ENCODE data around the gene MIOS.
A peak's percentile ranks its signal among the peaks of the same experiment; 100 is the strongest.

Gene MIOS

DNA sequence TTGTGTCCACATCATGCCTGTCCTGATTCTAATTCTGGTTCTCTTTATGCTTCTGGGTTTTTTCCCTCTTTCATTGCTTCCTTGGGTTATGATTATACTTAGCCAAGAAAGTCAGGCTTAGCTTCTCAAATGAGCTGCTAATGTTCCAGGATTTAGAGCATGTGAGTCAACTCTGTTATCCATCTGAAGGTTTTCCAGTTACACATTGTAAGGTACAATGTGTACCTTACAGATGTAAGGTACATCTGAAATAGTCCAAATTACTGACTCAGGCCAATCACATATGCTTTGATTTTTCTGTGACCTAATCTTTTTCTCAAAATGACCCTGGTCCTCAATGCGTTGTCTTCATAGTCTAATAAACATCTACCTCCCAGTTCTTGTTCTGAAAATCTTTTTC is 13.3 kb upstream of the MIOS start:
- H3K14ac ChIP-seq (ENCODE audit: low read length in 2 of 2), result no peak overlapping the region

DNA sequence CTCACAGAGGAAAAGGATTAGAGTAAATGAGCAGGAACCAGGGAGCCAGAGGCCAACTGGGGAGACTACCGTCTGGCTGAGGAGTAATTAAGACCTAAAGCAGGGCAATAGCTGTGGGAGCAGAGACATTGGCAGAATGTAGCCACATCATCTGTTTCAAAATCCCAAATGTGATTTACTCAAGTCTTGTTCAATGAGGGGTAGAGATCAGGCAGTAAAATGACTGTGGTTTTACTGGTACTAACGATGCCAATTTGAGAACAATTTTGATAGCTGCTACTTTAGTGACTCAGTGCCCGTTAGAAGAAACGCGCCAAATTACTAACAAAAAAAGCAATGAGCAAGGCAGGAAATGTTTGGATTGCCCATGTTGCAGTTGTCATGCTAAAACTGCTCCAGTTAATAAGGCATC is 12.7 kb upstream of the MIOS start:
- Histone ChIP-seq H2BK12ac (ENCODE audit: low read length in 2 of 2) (no peak overlapping the region), H3K27me3 (ENCODE audit: control insufficient read depth in 1 of 2, insufficient read depth in 1 of 2, low read length in 2 of 2) (no peaks in the 10 kb centered on the region), H2AFZ (ENCODE audit: low read depth, low read length) (no peak overlapping the region), H3K79me1 (replicated peaks; ENCODE audit: low read length, poor library complexity, severe bottlenecking) (peaks cover 4% of the 10 kb centered on the region), H3K36me3 (ENCODE audit: control insufficient read depth in 1 of 2, insufficient read depth in 2 of 2, low read depth in 1 of 2, low read length in 2 of 2) (peaks cover 0 to 6% of the 10 kb centered on the region in 2 experiments), H2BK120ac (ENCODE audit: low read depth, low read length) (no peak overlapping the region), H3K18ac (ENCODE audit: low read depth in 1 of 2, low read length in 2 of 2) (no peak overlapping the region), H3K4ac (ENCODE audit: low read depth in 1 of 2, low read length in 2 of 2) (no peak overlapping the region), H4K8ac (ENCODE audit: low read length) (no peak overlapping the region), H3K4me3 (ENCODE audit: insufficient read depth in 1 of 2, low read depth in 1 of 2, low read length in 2 of 2) (no peak overlapping the region), H2AK5ac (ENCODE audit: low read length, severe bottlenecking) (peak overlapping the region; percentile 44), H3K27ac (ENCODE audit: low read length, poor library complexity, severe bottlenecking) (peak overlapping the region; percentile 79), H3K14ac (ENCODE audit: low read length in 2 of 2) (no peak overlapping the region), H3K23ac (ENCODE audit: low read length in 2 of 2) (no peak overlapping the region), H3K4me1 (ENCODE audit: control insufficient read depth, insufficient read depth, low read depth, low read length) (peaks cover 2% of the 10 kb centered on the region), H4K91ac (ENCODE audit: low read length) (no peak overlapping the region), H2BK5ac (ENCODE audit: low read depth, low read length, poor library complexity, severe bottlenecking) (no peak overlapping the region), H3K9ac (ENCODE audit: low read length) (no peak overlapping the region), H2BK15ac (ENCODE audit: low read depth, poor library complexity, severe bottlenecking) (no peak overlapping the region), H3K9me3 (ENCODE audit: control insufficient read depth, low read length) (peaks cover 3% of the 10 kb centered on the region), H3K4me2 (ENCODE audit: low read length, poor library complexity, severe bottlenecking) (no peak overlapping the region)
- 59% methylated on average over 5 of the region's 5 CpGs for WGBS
- DNase-seq, result no peak

More for the DNA sequence above, 13.3 kb upstream of the MIOS start:
- no peak overlapping the region for H3K4ac ChIP-seq (ENCODE audit: low read depth in 1 of 2, low read length in 2 of 2)
- no peak overlapping the region for H3K18ac ChIP-seq (ENCODE audit: low read depth in 1 of 2, low read length in 2 of 2)
- no peak overlapping the region for H2AFZ ChIP-seq (ENCODE audit: low read depth, low read length)
- 100% methylated on average over 1 of the region's 1 CpG for WGBS
- no peak overlapping the region for H2AK5ac ChIP-seq (ENCODE audit: low read length, severe bottlenecking)
- no peak overlapping the region for H2BK12ac ChIP-seq (ENCODE audit: low read length in 2 of 2)
- no peak overlapping the region for H3K4me2 ChIP-seq (ENCODE audit: low read length, poor library complexity, severe bottlenecking)
- H2BK5ac ChIP-seq (ENCODE audit: low read depth, low read length, poor library complexity, severe bottlenecking), result no peak overlapping the region
- H3K23ac ChIP-seq (ENCODE audit: low read length in 2 of 2), result no peak overlapping the region
- peaks cover 0 to 6% of the 10 kb centered on the region in 2 experiments for H3K36me3 ChIP-seq (ENCODE audit: control insufficient read depth in 1 of 2, insufficient read depth in 2 of 2, low read depth in 1 of 2, low read length in 2 of 2)
- peak overlapping the region; percentile 33 for H3K27ac ChIP-seq (ENCODE audit: low read length, poor library complexity, severe bottlenecking)
- no peak overlapping the region for H2BK120ac ChIP-seq (ENCODE audit: low read depth, low read length)
- H2BK15ac ChIP-seq (ENCODE audit: low read depth, poor library complexity, severe bottlenecking), result no peak overlapping the region
- no peak overlapping the region for H4K8ac ChIP-seq (ENCODE audit: low read length)
- no peaks in the 10 kb centered on the region for H3K27me3 ChIP-seq (ENCODE audit: control insufficient read depth in 1 of 2, insufficient read depth in 1 of 2, low read length in 2 of 2)
- peaks cover 4% of the 10 kb centered on the region for H3K79me1 ChIP-seq (replicated peaks; ENCODE audit: low read length, poor library complexity, severe bottlenecking)
- no peak overlapping the region for H4K91ac ChIP-seq (ENCODE audit: low read length)
- no peak overlapping the region for H3K9ac ChIP-seq (ENCODE audit: low read length)
- peaks cover 1% of the 10 kb centered on the region for H3K9me3 ChIP-seq (ENCODE audit: control insufficient read depth, low read length)
- H3K4me1 ChIP-seq (ENCODE audit: control insufficient read depth, insufficient read depth, low read depth, low read length), result peaks cover 2% of the 10 kb centered on the region
- DNase-seq, result no peak
- H3K4me3 ChIP-seq (ENCODE audit: insufficient read depth in 1 of 2, low read depth in 1 of 2, low read length in 2 of 2), result no peak overlapping the region

- Histone ChIP-seq H2AFZ (ENCODE audit: low read depth, low read length) (no peak overlapping the region), H4K91ac (ENCODE audit: low read length) (no peak overlapping the region), H3K27me3 (ENCODE audit: control insufficient read depth in 1 of 2, insufficient read depth in 1 of 2, low read length in 2 of 2) (no peaks in the 10 kb centered on the region), H2BK15ac (ENCODE audit: low read depth, poor library complexity, severe bottlenecking) (no peak overlapping the region), H3K4me2 (ENCODE audit: low read length, poor library complexity, severe bottlenecking) (no peak overlapping the region), H3K79me1 (replicated peaks; ENCODE audit: low read length, poor library complexity, severe bottlenecking) (peaks cover 4% of the 10 kb centered on the region), H3K14ac (ENCODE audit: low read length in 2 of 2) (no peak overlapping the region), H3K4me1 (ENCODE audit: control insufficient read depth, insufficient read depth, low read depth, low read length) (peaks cover 2% of the 10 kb centered on the region), H3K4me3 (ENCODE audit: insufficient read depth in 1 of 2, low read depth in 1 of 2, low read length in 2 of 2) (no peak overlapping the region), H3K27ac (ENCODE audit: low read length, poor library complexity, severe bottlenecking) (peak overlapping the region; percentile 28), H3K9ac (ENCODE audit: low read length) (no peak overlapping the region), H4K8ac (ENCODE audit: low read length) (no peak overlapping the region), H3K4ac (ENCODE audit: low read depth in 1 of 2, low read length in 2 of 2) (no peak overlapping the region), H2BK12ac (ENCODE audit: low read length in 2 of 2) (no peak overlapping the region), H2BK5ac (ENCODE audit: low read depth, low read length, poor library complexity, severe bottlenecking) (no peak overlapping the region), H3K18ac (ENCODE audit: low read depth in 1 of 2, low read length in 2 of 2) (no peak overlapping the region), H2BK120ac (ENCODE audit: low read depth, low read length) (no peak overlapping the region), H3K23ac (ENCODE audit: low read length in 2 of 2) (no peak overlapping the region), H3K9me3 (ENCODE audit: control insufficient read depth, low read length) (peaks cover 10% of the 10 kb centered on the region), H2AK5ac (ENCODE audit: low read length, severe bottlenecking) (peak overlapping the region; percentile 43), H3K36me3 (ENCODE audit: control insufficient read depth in 1 of 2, insufficient read depth in 2 of 2, low read depth in 1 of 2, low read length in 2 of 2) (peaks cover 0 to 6% of the 10 kb centered on the region in 2 experiments)
- DNase-seq, result peak; percentile 4
- WGBS, result 93% methylated on average over 7 of the region's 8 CpGs
Observed at GRCh38 chr7:7554649-7555575, 11.8 kb upstream of the MIOS start.

DNA sequence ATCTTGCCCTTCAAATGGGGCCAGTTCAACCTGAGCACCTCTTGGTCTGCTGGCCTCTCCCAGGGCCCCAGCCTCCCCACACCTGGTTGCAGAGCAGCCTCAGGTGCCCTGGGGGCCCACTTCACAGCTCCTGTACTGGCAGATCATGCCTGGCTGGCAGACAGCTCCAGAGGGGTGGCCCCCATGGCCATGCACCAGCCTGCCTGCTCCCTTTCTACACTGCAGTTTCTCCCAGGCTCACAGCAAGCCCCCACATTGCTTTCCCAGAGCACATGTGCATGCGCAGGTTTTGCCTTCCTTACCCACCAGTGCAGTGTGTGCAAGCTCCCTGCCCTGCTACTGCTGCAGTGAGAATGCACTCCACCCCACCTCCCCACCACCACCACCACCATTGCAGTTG is 9.8 kb upstream of the MIOS start:
- Histone ChIP-seq H3K4me1 (ENCODE audit: control insufficient read depth, insufficient read depth, low read depth, low read length) (peaks cover under 1% of the 10 kb centered on the region), H2BK5ac (ENCODE audit: low read depth, low read length, poor library complexity, severe bottlenecking) (no peak overlapping the region)

More for the DNA sequence above, 9.8 kb upstream of the MIOS start:
- WGBS, result 96% methylated on average over 1 of the region's 1 CpG
- Histone ChIP-seq H2BK120ac (ENCODE audit: low read depth, low read length) (no peak overlapping the region), H2BK15ac (ENCODE audit: low read depth, poor library complexity, severe bottlenecking) (no peak overlapping the region), H4K8ac (ENCODE audit: low read length) (no peak overlapping the region), H3K4me2 (ENCODE audit: low read length, poor library complexity, severe bottlenecking) (no peak overlapping the region), H3K36me3 (ENCODE audit: control insufficient read depth in 1 of 2, insufficient read depth in 2 of 2, low read depth in 1 of 2, low read length in 2 of 2) (peaks cover 0 to 6% of the 10 kb centered on the region in 2 experiments), H3K9me3 (ENCODE audit: control insufficient read depth, low read length) (peaks cover 12% of the 10 kb centered on the region), H3K4ac (ENCODE audit: low read depth in 1 of 2, low read length in 2 of 2) (no peak overlapping the region), H3K9ac (ENCODE audit: low read length) (no peak overlapping the region), H2AK5ac (ENCODE audit: low read length, severe bottlenecking) (no peak overlapping the region), H3K79me1 (replicated peaks; ENCODE audit: low read length, poor library complexity, severe bottlenecking) (peaks cover 5% of the 10 kb centered on the region), H3K4me3 (ENCODE audit: insufficient read depth in 1 of 2, low read depth in 1 of 2, low read length in 2 of 2) (no peak overlapping the region), H2AFZ (ENCODE audit: low read depth, low read length) (no peak overlapping the region), H2BK12ac (ENCODE audit: low read length in 2 of 2) (no peak overlapping the region), H3K14ac (ENCODE audit: low read length in 2 of 2) (no peak overlapping the region), H3K27me3 (ENCODE audit: control insufficient read depth in 1 of 2, insufficient read depth in 1 of 2, low read length in 2 of 2) (no peaks in the 10 kb centered on the region), H4K91ac (ENCODE audit: low read length) (no peak overlapping the region), H3K27ac (ENCODE audit: low read length, poor library complexity, severe bottlenecking) (no peak overlapping the region), H3K18ac (ENCODE audit: low read depth in 1 of 2, low read length in 2 of 2) (no peak overlapping the region), H3K23ac (ENCODE audit: low read length in 2 of 2) (no peak overlapping the region)
- DNase-seq, result no peak

Measured in mesenchymal stem cell (in vitro differentiated cells and primary cell).